Measurements from ENCODE around the gene GLDN. TPM values are rescaled to one million over a fixed set of nuclear protein-coding genes. Genes with fewer than 3 reads are reported as not detected.

The GLDN gene
- total RNA-seq, 1 donor from 2014 or later: 0.12 TPM

- Mint-ChIP-seq H3K9me3 (ENCODE audit: low read depth) (no peaks in the 10 kb centered on the region), H3K4me3 (ENCODE audit: low read depth) (no peak overlapping the region), H3K27ac (no peak overlapping the region), H3K4me1 (ENCODE audit: low read depth) (peaks cover 10% of the 10 kb centered on the region), H3K36me3 (ENCODE audit: insufficient read depth) (no peaks in the 10 kb centered on the region), H3K27me3 (peaks cover 10% of the 10 kb centered on the region)
- DNase-seq (ENCODE audit: low spot score, unreplicated experiment): no peak
- no peak for TF ChIP-seq CTCF (IDR thresholded peaks at IDR 0.05; ENCODE audit: unreplicated experiment)
These were observed 34.1 kb upstream of the GLDN start for GRCh38 chr15:51307325-51307724.

GRCh38 chr15:51307811-51308210, 33.6 kb upstream of the GLDN start:
- no peak for TF ChIP-seq CTCF (IDR thresholded peaks at IDR 0.05; ENCODE audit: unreplicated experiment)
- H3K36me3 Mint-ChIP-seq (ENCODE audit: insufficient read depth): no peaks in the 10 kb centered on the region
- no peak overlapping the region for H3K27ac Mint-ChIP-seq
- H3K27me3 Mint-ChIP-seq: peaks cover 8% of the 10 kb centered on the region
- H3K4me3 Mint-ChIP-seq (ENCODE audit: low read depth): no peak overlapping the region
- DNase-seq (ENCODE audit: low spot score, unreplicated experiment): no peak
- H3K9me3 Mint-ChIP-seq (ENCODE audit: low read depth): no peaks in the 10 kb centered on the region
- H3K4me1 Mint-ChIP-seq (ENCODE audit: low read depth): peaks cover 13% of the 10 kb centered on the region

- no peak overlapping the region for H3K4me3 Mint-ChIP-seq (ENCODE audit: low read depth)
- no peaks in the 10 kb centered on the region for H3K9me3 Mint-ChIP-seq (ENCODE audit: low read depth)
- peaks cover 8% of the 10 kb centered on the region for H3K27me3 Mint-ChIP-seq
- no peak for DNase-seq (ENCODE audit: low spot score, unreplicated experiment)
- peaks cover 20% of the 10 kb centered on the region for H3K4me1 Mint-ChIP-seq (ENCODE audit: low read depth)
- no peaks in the 10 kb centered on the region for H3K36me3 Mint-ChIP-seq (ENCODE audit: insufficient read depth)
- TF ChIP-seq CTCF (IDR thresholded peaks at IDR 0.05; ENCODE audit: unreplicated experiment): no peak
- H3K27ac Mint-ChIP-seq: no peak overlapping the region
These were observed 31.4 kb upstream of the GLDN start for GRCh38 chr15:51310064-51310463.

GRCh38 chr15:51311510-51311909, 29.9 kb upstream of the GLDN start:
- Mint-ChIP-seq H3K4me1 (ENCODE audit: low read depth) (peaks cover 22% of the 10 kb centered on the region), H3K9me3 (ENCODE audit: low read depth) (no peaks in the 10 kb centered on the region), H3K4me3 (ENCODE audit: low read depth) (no peak overlapping the region), H3K36me3 (ENCODE audit: insufficient read depth) (no peaks in the 10 kb centered on the region), H3K27me3 (peaks cover 8% of the 10 kb centered on the region), H3K27ac (no peak overlapping the region)
- DNase-seq (ENCODE audit: low spot score, unreplicated experiment): no peak
- TF ChIP-seq CTCF (IDR thresholded peaks at IDR 0.05; ENCODE audit: unreplicated experiment): no peak

- H3K9me3 Mint-ChIP-seq (ENCODE audit: low read depth): no peaks in the 10 kb centered on the region
- no peak for DNase-seq (ENCODE audit: low spot score, unreplicated experiment)
- no peak for TF ChIP-seq CTCF (IDR thresholded peaks at IDR 0.05; ENCODE audit: unreplicated experiment)
- no peak overlapping the region for H3K27ac Mint-ChIP-seq
- peaks cover 22% of the 10 kb centered on the region for H3K4me1 Mint-ChIP-seq (ENCODE audit: low read depth)
- H3K36me3 Mint-ChIP-seq (ENCODE audit: insufficient read depth): no peaks in the 10 kb centered on the region
- H3K27me3 Mint-ChIP-seq: peaks cover 2% of the 10 kb centered on the region
- H3K4me3 Mint-ChIP-seq (ENCODE audit: low read depth): no peak overlapping the region
These were observed 29.0 kb upstream of the GLDN start for GRCh38 chr15:51312166-51313073.
